ENCODE measurements around the gene ADIPOR2. TPM values are rescaled to one million over a fixed set of nuclear protein-coding genes. Genes with fewer than 3 reads are reported as not detected.

Gene ADIPOR2
- total and polyA plus RNA-seq, 12 donors: 18.5 to 47.7 (median 41.6) TPM

GRCh38 chr12:1794440-1795090 lies 103.7 kb downstream of the ADIPOR2 start:
- Histone ChIP-seq H3K36me3 (no peaks in the 10 kb centered on the region), H3K4me1 (peaks cover 3 to 59% (median 38%) of the 10 kb centered on the region in 9 donors), H3K27me3 (no peaks in the 10 kb centered on the region), H3K27ac (peak overlapping the region in 9 of 10 donors; percentile 1 to 88 (median 75)), H3K9me3 (no peaks in the 10 kb centered on the region), H3K4me3 (peak overlapping the region in 1 of 10 donors; percentile 75)
- intact Hi-C loops (cut with DNase I): loop anchor here in 9 of 10 donors (2.0 to 10.0 kb wide), 8 partner anchors 144 to 790 kb away; no protein-coding TSS in a partner anchor
- WGBS, 2 donors: 78 to 81% methylated on average over 15 of the region's 15 CpGs
- TF ChIP-seq, protein P1, sequence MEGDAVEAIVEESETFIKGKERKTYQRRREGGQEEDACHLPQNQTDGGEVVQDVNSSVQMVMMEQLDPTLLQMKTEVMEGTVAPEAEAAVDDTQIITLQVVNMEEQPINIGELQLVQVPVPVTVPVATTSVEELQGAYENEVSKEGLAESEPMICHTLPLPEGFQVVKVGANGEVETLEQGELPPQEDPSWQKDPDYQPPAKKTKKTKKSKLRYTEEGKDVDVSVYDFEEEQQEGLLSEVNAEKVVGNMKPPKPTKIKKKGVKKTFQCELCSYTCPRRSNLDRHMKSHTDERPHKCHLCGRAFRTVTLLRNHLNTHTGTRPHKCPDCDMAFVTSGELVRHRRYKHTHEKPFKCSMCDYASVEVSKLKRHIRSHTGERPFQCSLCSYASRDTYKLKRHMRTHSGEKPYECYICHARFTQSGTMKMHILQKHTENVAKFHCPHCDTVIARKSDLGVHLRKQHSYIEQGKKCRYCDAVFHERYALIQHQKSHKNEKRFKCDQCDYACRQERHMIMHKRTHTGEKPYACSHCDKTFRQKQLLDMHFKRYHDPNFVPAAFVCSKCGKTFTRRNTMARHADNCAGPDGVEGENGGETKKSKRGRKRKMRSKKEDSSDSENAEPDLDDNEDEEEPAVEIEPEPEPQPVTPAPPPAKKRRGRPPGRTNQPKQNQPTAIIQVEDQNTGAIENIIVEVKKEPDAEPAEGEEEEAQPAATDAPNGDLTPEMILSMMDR (IDR thresholded peaks at IDR 0.05): no peak
- no peak for DNase-seq
- ATAC-seq: peak in 1 of 8 donors; percentile 1

DNA sequence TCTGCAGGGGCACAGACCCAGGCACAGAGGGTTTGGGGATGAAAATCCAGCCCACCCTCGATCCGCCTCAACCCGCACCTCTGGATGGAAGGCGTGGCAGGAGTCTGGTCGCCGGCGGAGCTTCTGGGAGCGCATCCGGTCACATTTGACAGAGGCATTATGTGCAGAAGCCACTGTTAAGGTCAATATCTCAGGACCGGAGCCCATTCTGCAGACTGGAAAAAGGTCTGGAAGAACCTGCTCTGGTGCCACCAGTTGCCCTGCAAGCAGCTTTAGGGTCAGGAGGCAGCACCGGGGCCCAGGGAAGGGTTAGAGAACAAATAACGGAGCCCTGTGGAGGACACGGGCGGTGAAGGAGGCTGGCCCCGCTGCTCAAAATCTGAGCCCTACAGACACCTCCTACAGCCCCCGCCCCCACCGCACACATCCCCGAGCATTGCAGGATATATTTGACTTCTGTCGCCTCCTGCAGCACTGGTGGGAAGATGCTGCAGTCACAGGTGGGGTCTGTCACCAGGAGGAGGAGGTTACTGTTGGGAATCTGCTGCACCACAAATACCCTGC lies 104.4 kb downstream of the ADIPOR2 start:
- H3K9me3 ChIP-seq: no peaks in the 10 kb centered on the region
- 66 to 67% methylated on average over 19 of the region's 19 CpGs for WGBS, 2 donors
- no peaks in the 10 kb centered on the region for H3K36me3 ChIP-seq
- peaks cover 3 to 59% (median 38%) of the 10 kb centered on the region in 9 donors for H3K4me1 ChIP-seq
- peak overlapping the region in 9 of 10 donors; percentile 12 to 88 (median 75) for H3K27ac ChIP-seq
- peak overlapping the region in 5 of 10 donors; percentile 62 to 75 (median 68) for H3K4me3 ChIP-seq
- TF ChIP-seq, protein P1 (IDR thresholded peaks at IDR 0.05): no peak
- intact Hi-C loops (cut with DNase I): loop anchor here in 9 of 10 donors (2.0 to 10.0 kb wide), 7 partner anchors 143 to 789 kb away; no protein-coding TSS in a partner anchor
- no peaks in the 10 kb centered on the region for H3K27me3 ChIP-seq
- DNase-seq (no peak), ATAC-seq (no peak)

DNA sequence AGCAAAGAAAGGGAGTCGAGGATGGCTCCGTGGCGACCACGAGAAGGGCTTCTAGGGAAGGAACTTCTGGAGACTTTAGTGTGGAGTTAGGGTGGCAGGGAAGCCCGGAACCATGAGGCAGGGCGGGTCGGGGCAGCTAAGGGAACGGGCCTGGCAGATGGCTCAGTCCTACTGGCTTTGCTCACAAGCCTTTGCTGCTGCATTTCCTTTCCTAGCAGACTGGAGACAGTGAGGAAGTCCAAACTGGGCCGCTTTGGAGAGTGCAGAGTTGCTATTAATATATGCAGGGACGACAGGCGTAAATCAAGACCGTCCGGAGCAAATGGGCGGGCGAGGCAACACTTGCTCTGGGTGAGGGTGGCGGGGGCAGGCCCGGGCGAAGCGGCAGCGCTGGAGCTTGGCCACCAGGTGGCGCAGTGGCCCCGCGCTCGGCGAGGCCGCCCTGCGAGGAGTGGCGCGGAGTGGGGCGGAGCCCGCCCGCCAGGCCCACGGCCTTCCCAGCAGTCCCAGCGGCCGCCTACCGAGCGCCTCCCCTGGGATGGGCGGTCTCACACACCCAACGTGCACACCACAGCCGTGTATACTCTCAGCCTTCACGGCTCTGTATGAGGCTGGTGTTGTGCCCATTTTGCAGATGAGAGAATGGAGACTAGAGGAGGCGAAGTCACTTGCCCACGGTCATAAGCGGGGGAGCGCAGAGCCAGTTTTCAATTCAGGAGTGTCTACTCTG lies 105.1 kb downstream of the ADIPOR2 start:
- Histone ChIP-seq H3K36me3 (no peaks in the 10 kb centered on the region), H3K27me3 (no peaks in the 10 kb centered on the region), H3K9me3 (no peaks in the 10 kb centered on the region), H3K4me1 (peaks cover 3 to 58% (median 38%) of the 10 kb centered on the region in 9 donors), H3K27ac (peak overlapping the region; percentile 66 to 98 (median 86)), H3K4me3 (peak overlapping the region; percentile 24 to 75 (median 62))
- peak; percentile 91 to 96 for DNase-seq
- intact Hi-C loops (cut with DNase I): loop anchor here (1.0 to 10.0 kb wide), 12 partner anchors 142 to 789 kb away; no protein-coding TSS in a partner anchor
- WGBS, 2 donors: 5 to 7% methylated on average over 45 of the region's 45 CpGs
- TF ChIP-seq, protein P1 (IDR thresholded peaks at IDR 0.05): peak; percentile 93 to 100 (median 99)
- ATAC-seq: peak; percentile 92 to 96 (median 94)

GRCh38 chr12:1796515-1797010 lies 105.7 kb downstream of the ADIPOR2 start:
- no peaks in the 10 kb centered on the region for H3K36me3 ChIP-seq
- WGBS, 2 donors: 11 to 12% methylated on average over 40 to 43 of the region's 43 CpGs
- DNase-seq (peak in 1 of 2 donors; percentile 55), ATAC-seq (peak; percentile 8 to 30 (median 15))
- intact Hi-C loops (cut with DNase I): loop anchor here (1.0 to 10.0 kb wide), 12 partner anchors 142 to 788 kb away; no protein-coding TSS in a partner anchor
- TF ChIP-seq, protein P1 (IDR thresholded peaks at IDR 0.05): no peak
- peak overlapping the region; percentile 24 to 75 (median 62) for H3K4me3 ChIP-seq
- H3K4me1 ChIP-seq: peaks cover 3 to 53% (median 34%) of the 10 kb centered on the region in 9 donors
- no peaks in the 10 kb centered on the region for H3K27me3 ChIP-seq
- peak overlapping the region; percentile 66 to 98 (median 86) for H3K27ac ChIP-seq
- no peaks in the 10 kb centered on the region for H3K9me3 ChIP-seq
